K562 (cell line): ENCODE data around the gene HS3ST4. TPM values are rescaled to one million over a fixed set of nuclear protein-coding genes. Genes with fewer than 3 reads are reported as not detected.

ENCODE experiments used
- CEBPG ChIP-seq, 3 experiments: fragments of 200-800 bp in 1 of 3; sonication (Bioruptor generic) in 1 of 3; sonication (generic) in 1 of 3; formaldehyde crosslinking in 1 of 3; IDR thresholded peaks in 2 of 3; conservative IDR thresholded peaks in 1 of 3; 2 replicates each; pipeline versions ENCODE4 v1.6.1 to v1.8.0; 2016 to 2022; ENCODE audit warnings: missing compliant biosample characterization in 2 of 3, missing genetic modification characterization in 2 of 3, mild to moderate bottlenecking in 1 of 3, missing genetic modification reagents in 1 of 3
- EHMT2 ChIP-seq: fragments of 450-650 bp; IDR thresholded peaks from 2 replicates; pipeline ENCODE4 v1.6.1; 2018; ENCODE audit warnings: antibody characterized with exemption
- ESRRA ChIP-seq: fragments of 450-650 bp; IDR thresholded peaks from 2 replicates; pipeline ENCODE4 v1.6.1; 2014; ENCODE audit warnings: low read depth, mild to moderate bottlenecking, moderate library complexity, borderline replicate concordance
- ETV5 ChIP-seq: sonication (generic); formaldehyde crosslinking; IDR thresholded peaks from 2 replicates; pipeline ENCODE4 v1.4.0; 2020; ENCODE audit warnings: low read depth, mild to moderate bottlenecking, missing genetic modification reagents
- FOXJ2 ChIP-seq: fragments of 200-800 bp; sonication (Bioruptor generic); IDR thresholded peaks from 2 replicates; pipeline ENCODE4 v1.6.1; 2016; ENCODE audit warnings: missing genetic modification characterization, missing compliant biosample characterization
- ZNF134 ChIP-seq: fragments of 250-450 bp; sonication (Bioruptor Pico); conservative IDR thresholded peaks from 2 replicates; pipeline ENCODE4 v1.4.0; 2020
- ZNF436 ChIP-seq: fragments of 250-450, 450-650 bp; sonication (Bioruptor Pico); formaldehyde crosslinking; IDR thresholded peaks from 2 replicates; pipeline ENCODE4 v1.7.0; 2020; ENCODE audit warnings: mild to moderate bottlenecking
- polyA plus RNA-seq, 8 experiments: library from polyadenylated mRNA; depleted of rRNA in 4 of 8; stranded (reverse) in 5 of 8; unstranded in 3 of 8; fragments of >200 nt; fragmentation: Nextera tagmentation in 2 of 8; fragmentation: Illumina TruSeq in 1 of 8; extraction: Ambion mirVana in 2 of 8; extraction: Trizol in 1 of 8; gene quantifications; 2 replicates each; pipeline versions ENCODE4 v1.2.1 to v1.2.3, GENCODE V29; 2011 to 2014; ENCODE audit warnings: inconsistent platforms in 1 of 8, missing spikeins in 1 of 8
- total RNA-seq, 7 experiments: library from RNA; depleted of rRNA in 6 of 7; stranded (reverse); fragments of >200 nt in 6 of 7; fragmentation: Illumina TruSeq in 2 of 7; extraction: Trizol in 2 of 7; gene quantifications; 2 replicates each; pipeline versions ENCODE4 v1.2.1 to v1.2.3, GENCODE V29; 2011 to 2021; ENCODE audit warnings: low replicate concordance in 1 of 7
- TF ChIP-seq, protein P1 (sequence below): fragments of 450-650 bp; IDR thresholded peaks from 2 replicates; pipeline ENCODE4 v1.6.1; 2016; ENCODE audit warnings: low read depth

Gene HS3ST4
- total and polyA plus RNA-seq, 9 of the 15 experiments (the other 6 are each of a cell fraction or from before 2014, with no cell fraction given): not detected

DNA sequence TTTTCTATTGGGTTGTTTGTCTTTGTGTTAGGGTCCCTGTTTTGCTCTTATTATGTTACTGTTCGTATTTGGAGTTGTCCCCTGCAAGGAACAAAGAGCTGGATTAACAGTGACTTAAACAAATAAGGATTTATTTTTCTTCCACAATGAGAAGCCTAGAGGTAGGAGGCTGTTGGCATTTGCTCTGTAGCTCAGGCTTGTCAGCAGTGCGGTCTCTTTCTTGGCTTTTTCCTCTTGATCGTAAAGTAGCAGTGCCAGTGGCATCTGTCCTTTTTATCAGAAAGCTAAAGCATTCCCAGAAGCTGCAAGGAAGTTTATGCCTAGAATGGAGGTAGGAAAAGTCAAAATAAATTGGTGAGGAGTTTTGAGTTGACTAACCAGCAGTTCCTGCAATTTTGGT, 154.1 kb downstream of the HS3ST4 start (continued):
- no peak for TF ChIP-seq ETV5
- no peak for TF ChIP-seq ESRRA
- no peak for TF ChIP-seq FOXJ2 (tag)
- TF ChIP-seq, protein P1, sequence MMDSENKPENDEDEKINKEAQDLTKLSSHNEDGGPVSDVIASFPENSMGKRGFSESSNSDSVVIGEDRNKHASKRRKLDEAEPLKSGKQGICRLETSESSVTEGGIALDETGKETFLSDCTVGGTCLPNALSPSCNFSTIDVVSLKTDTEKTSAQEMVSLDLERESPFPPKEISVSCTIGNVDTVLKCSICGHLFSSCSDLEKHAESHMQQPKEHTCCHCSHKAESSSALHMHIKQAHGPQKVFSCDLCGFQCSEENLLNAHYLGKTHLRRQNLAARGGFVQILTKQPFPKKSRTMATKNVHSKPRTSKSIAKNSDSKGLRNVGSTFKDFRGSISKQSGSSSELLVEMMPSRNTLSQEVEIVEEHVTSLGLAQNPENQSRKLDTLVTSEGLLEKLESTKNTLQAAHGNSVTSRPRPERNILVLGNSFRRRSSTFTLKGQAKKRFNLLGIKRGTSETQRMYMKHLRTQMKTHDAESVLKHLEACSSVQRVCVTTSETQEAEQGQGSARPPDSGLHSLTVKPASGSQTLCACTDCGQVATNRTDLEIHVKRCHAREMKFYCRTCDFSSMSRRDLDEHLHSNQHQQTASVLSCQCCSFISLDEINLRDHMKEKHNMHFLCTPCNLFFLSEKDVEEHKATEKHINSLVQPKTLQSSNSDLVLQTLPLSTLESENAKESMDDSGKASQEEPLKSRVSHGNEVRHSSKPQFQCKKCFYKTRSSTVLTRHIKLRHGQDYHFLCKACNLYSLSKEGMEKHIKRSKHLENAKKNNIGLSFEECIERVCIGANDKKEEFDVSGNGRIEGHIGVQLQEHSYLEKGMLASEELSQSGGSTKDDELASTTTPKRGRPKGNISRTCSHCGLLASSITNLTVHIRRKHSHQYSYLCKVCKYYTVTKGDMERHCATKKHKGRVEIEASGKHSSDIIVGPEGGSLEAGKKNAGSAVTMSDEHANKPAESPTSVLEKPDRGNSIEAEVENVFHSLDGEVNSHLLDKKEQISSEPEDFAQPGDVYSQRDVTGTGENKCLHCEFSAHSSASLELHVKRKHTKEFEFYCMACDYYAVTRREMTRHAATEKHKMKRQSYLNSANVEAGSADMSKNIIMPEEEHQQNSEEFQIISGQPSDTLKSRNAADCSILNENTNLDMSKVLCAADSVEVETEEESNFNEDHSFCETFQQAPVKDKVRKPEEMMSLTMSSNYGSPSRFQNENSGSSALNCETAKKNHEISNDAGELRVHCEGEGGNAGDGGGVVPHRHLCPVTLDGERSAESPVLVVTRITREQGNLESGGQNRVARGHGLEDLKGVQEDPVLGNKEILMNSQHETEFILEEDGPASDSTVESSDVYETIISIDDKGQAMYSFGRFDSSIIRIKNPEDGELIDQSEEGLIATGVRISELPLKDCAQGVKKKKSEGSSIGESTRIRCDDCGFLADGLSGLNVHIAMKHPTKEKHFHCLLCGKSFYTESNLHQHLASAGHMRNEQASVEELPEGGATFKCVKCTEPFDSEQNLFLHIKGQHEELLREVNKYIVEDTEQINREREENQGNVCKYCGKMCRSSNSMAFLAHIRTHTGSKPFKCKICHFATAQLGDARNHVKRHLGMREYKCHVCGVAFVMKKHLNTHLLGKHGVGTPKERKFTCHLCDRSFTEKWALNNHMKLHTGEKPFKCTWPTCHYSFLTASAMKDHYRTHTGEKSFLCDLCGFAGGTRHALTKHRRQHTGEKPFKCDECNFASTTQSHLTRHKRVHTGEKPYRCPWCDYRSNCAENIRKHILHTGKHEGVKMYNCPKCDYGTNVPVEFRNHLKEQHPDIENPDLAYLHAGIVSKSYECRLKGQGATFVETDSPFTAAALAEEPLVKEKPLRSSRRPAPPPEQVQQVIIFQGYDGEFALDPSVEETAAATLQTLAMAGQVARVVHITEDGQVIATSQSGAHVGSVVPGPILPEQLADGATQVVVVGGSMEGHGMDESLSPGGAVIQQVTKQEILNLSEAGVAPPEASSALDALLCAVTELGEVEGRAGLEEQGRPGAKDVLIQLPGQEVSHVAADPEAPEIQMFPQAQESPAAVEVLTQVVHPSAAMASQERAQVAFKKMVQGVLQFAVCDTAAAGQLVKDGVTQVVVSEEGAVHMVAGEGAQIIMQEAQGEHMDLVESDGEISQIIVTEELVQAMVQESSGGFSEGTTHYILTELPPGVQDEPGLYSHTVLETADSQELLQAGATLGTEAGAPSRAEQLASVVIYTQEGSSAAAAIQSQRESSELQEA: no peak
- TF ChIP-seq CEBPG (CRISPR knock-in tag; IDR thresholded peaks at IDR 0.05): no peak
- TF ChIP-seq CEBPG (tag; conservative IDR thresholded peaks at IDR 0.05 in 1 of 2, IDR thresholded peaks at IDR 0.05 in 1 of 2): no peak
- no peak for TF ChIP-seq ZNF134 (CRISPR knock-in tag)
- no peak for TF ChIP-seq ZNF436
- TF ChIP-seq EHMT2: no peak
